Measurements from ENCODE around the gene EMP3. TPM values are rescaled to one million over a fixed set of nuclear protein-coding genes. Genes with fewer than 3 reads are reported as not detected.

Gene EMP3
- total and polyA plus RNA-seq, 2 of the 13 experiments (the other 11 are each of a cell fraction or from before 2014, with no cell fraction given): 2.2 to 7.8 TPM

DNA sequence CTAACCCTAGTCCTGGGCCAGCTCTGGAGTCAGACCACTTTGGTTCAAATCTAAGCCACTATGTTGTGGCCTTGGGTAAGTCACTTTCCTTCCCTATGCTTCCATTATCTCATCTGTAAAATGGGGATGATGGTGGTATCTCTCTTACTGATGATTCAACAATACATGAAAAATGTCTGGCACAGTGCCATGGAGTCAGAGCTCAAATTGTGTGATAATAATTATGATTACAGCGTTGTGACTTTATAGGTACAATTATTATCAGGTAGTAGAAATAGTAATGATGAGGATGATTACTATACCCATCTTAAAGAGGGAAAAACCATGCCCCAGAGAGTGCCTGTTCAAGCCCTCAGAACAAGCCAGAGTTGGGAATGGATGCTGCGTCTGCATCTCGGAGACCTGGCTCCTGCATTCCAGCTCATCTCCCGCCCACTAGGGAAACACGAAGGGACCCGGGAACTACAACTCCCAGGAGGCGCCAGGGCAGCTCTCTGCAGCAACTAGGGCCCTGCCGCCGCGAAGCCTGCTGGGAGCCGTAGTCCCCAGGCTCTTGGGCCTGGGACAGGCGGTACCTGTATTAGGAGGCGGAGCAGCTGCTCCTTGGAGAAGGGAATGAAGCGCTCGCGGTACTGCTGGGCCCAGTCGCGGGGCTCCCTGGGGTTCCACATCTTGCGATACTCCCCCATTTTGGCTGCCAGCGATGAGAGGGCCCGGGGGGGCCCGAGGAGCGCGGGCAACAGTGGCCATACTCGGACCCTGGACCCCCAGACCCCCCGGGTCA is 37.6 kb downstream of the EMP3 start (continued):
- no peak; the same call in 1 of the 2 replicates for TF ChIP-seq ZNF124 (CRISPR knock-in tag; IDR thresholded peaks at IDR 0.05)
- TF ChIP-seq, protein P1, sequence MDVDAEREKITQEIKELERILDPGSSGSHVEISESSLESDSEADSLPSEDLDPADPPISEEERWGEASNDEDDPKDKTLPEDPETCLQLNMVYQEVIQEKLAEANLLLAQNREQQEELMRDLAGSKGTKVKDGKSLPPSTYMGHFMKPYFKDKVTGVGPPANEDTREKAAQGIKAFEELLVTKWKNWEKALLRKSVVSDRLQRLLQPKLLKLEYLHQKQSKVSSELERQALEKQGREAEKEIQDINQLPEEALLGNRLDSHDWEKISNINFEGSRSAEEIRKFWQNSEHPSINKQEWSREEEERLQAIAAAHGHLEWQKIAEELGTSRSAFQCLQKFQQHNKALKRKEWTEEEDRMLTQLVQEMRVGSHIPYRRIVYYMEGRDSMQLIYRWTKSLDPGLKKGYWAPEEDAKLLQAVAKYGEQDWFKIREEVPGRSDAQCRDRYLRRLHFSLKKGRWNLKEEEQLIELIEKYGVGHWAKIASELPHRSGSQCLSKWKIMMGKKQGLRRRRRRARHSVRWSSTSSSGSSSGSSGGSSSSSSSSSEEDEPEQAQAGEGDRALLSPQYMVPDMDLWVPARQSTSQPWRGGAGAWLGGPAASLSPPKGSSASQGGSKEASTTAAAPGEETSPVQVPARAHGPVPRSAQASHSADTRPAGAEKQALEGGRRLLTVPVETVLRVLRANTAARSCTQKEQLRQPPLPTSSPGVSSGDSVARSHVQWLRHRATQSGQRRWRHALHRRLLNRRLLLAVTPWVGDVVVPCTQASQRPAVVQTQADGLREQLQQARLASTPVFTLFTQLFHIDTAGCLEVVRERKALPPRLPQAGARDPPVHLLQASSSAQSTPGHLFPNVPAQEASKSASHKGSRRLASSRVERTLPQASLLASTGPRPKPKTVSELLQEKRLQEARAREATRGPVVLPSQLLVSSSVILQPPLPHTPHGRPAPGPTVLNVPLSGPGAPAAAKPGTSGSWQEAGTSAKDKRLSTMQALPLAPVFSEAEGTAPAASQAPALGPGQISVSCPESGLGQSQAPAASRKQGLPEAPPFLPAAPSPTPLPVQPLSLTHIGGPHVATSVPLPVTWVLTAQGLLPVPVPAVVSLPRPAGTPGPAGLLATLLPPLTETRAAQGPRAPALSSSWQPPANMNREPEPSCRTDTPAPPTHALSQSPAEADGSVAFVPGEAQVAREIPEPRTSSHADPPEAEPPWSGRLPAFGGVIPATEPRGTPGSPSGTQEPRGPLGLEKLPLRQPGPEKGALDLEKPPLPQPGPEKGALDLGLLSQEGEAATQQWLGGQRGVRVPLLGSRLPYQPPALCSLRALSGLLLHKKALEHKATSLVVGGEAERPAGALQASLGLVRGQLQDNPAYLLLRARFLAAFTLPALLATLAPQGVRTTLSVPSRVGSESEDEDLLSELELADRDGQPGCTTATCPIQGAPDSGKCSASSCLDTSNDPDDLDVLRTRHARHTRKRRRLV (CRISPR knock-in tag; IDR thresholded peaks at IDR 0.05): peak; percentile 83; the same call in 1 of the 2 replicates
- no peak for TF ChIP-seq PPARG (CRISPR knock-in tag; conservative IDR thresholded peaks at IDR 0.05)
- no peak for TF ChIP-seq IKZF1 (IDR thresholded peaks at IDR 0.05)
- TF ChIP-seq, protein P2, sequence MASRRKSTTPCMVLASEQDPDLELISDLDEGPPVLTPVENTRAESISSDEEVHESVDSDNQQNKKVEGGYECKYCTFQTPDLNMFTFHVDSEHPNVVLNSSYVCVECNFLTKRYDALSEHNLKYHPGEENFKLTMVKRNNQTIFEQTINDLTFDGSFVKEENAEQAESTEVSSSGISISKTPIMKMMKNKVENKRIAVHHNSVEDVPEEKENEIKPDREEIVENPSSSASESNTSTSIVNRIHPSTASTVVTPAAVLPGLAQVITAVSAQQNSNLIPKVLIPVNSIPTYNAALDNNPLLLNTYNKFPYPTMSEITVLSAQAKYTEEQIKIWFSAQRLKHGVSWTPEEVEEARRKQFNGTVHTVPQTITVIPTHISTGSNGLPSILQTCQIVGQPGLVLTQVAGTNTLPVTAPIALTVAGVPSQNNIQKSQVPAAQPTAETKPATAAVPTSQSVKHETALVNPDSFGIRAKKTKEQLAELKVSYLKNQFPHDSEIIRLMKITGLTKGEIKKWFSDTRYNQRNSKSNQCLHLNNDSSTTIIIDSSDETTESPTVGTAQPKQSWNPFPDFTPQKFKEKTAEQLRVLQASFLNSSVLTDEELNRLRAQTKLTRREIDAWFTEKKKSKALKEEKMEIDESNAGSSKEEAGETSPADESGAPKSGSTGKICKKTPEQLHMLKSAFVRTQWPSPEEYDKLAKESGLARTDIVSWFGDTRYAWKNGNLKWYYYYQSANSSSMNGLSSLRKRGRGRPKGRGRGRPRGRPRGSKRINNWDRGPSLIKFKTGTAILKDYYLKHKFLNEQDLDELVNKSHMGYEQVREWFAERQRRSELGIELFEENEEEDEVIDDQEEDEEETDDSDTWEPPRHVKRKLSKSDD (CRISPR knock-in tag; IDR thresholded peaks at IDR 0.05; ENCODE audit: low read depth): no peak
- peak; percentile 15 for TF ChIP-seq HNRNPLL (IDR thresholded peaks at IDR 0.05; ENCODE audit: low read depth, low read length, poor library complexity, severe bottlenecking)
- TF ChIP-seq THAP11 (CRISPR knock-in tag; IDR thresholded peaks at IDR 0.05): peak; percentile 99
- no peak for TF ChIP-seq ZFP36L2 (CRISPR knock-in tag; IDR thresholded peaks at IDR 0.05)
- TF ChIP-seq ONECUT2 (CRISPR knock-in tag; IDR thresholded peaks at IDR 0.05): no peak
- no peak for TF ChIP-seq TGIF2 (CRISPR knock-in tag; IDR thresholded peaks at IDR 0.05)
- no peak for TF ChIP-seq NR2F6 (IDR thresholded peaks at IDR 0.05)
- no peak for TF ChIP-seq NR2F6 (CRISPR knock-in tag; IDR thresholded peaks at IDR 0.05)
- peak; percentile 30; the same call in 1 of the 2 replicates for TF ChIP-seq FOXK1 (CRISPR knock-in tag; IDR thresholded peaks at IDR 0.05; ENCODE audit: borderline replicate concordance, low read depth)
- no peak for TF ChIP-seq PITX1 (CRISPR knock-in tag; IDR thresholded peaks at IDR 0.05)
- peak; percentile 51; the same call in 1 of the 2 replicates for TF ChIP-seq ZBTB3 (CRISPR knock-in tag; IDR thresholded peaks at IDR 0.05; ENCODE audit: borderline replicate concordance, low read depth)
- TF ChIP-seq MED13 (CRISPR knock-in tag; IDR thresholded peaks at IDR 0.05): no peak
- TF ChIP-seq AHR (CRISPR knock-in tag; IDR thresholded peaks at IDR 0.05): no peak
- peak; percentile 81 for TF ChIP-seq GABPB1 (CRISPR knock-in tag; IDR thresholded peaks at IDR 0.05)
- no peak for TF ChIP-seq NCOA5 (CRISPR knock-in tag; IDR thresholded peaks at IDR 0.05)
- 0 out of 2 replicates have a peak, but pooled peaks have one; percentile 19 for TF ChIP-seq MIXL1 (CRISPR knock-in tag; IDR thresholded peaks at IDR 0.05)
- TF ChIP-seq ZNF30 (CRISPR knock-in tag; IDR thresholded peaks at IDR 0.05): no peak
- no peak; the same call in 1 of the 2 replicates for TF ChIP-seq SAP130 (CRISPR knock-in tag; IDR thresholded peaks at IDR 0.05; ENCODE audit: low read depth)
- no peak for TF ChIP-seq NFKB2 (CRISPR knock-in tag; IDR thresholded peaks at IDR 0.05; ENCODE audit: borderline replicate concordance)
- no peak for TF ChIP-seq BRD4 (CRISPR knock-in tag; IDR thresholded peaks at IDR 0.05)
- no peak for TF ChIP-seq AGO1 (IDR thresholded peaks at IDR 0.05; ENCODE audit: low read depth, low read length, poor library complexity, severe bottlenecking)
- TF ChIP-seq ZNF446 (CRISPR knock-in tag; IDR thresholded peaks at IDR 0.05): no peak
